Muscle of arm (tissue), 12 donors: Measurements from ENCODE around the gene PDGFRB. TPM values are rescaled to one million over a fixed set of nuclear protein-coding genes. Genes with fewer than 3 reads are reported as not detected.

Experiments used
- DNase-seq: peaks from one replicate; pipeline ENCODE4 v3.0.0-alpha.2; 2013
- polyA plus RNA-seq, 12 donors: library from polyadenylated mRNA; unstranded; fragments of 120-200 nt; gene quantifications; one replicate each; pipeline ENCODE4 v1.2.1, GENCODE V29; 2013; ENCODE audit not compliant: insufficient read length in 12 of 12

The PDGFRB gene
- polyA plus RNA-seq, 12 donors, result 106 to 161 (median 136) TPM; not detected in 1

DNA sequence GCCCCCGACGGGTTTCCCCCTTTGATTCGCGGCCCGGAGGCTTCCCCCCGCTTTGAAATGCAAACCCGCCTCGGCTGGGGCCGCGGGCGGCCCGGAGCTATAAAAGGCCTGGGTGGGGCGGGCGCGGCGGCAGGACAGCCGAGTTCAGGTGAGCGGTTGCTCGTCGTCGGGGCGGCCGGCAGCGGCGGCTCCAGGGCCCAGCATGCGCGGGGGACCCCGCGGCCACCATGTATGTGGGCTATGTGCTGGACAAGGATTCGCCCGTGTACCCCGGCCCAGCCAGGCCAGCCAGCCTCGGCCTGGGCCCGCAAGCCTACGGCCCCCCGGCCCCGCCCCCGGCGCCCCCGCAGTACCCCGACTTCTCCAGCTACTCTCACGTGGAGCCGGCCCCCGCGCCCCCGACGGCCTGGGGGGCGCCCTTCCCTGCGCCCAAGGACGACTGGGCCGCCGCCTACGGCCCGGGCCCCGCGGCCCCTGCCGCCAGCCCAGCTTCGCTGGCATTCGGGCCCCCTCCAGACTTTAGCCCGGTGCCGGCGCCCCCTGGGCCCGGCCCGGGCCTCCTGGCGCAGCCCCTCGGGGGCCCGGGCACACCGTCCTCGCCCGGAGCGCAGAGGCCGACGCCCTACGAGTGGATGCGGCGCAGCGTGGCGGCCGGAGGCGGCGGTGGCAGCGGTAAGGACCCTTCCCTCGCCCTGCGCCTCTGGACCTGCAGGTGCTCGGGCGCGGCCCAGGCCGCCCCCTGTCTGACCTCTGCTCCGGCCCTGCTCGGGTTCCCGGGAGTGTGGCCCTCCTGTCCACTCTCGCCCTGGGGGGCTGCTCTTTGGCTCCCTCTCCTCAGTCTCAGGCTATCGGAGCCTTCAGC lies 11.2 kb upstream of the PDGFRB start, which contains the start of gene CDX1:
Gene CDX1 (plus strand): TSS at position 129 of the 862 bp plus-strand sequence. CDS start 99 bp downstream, at position 228.
- DNase-seq, result no peak

DNA sequence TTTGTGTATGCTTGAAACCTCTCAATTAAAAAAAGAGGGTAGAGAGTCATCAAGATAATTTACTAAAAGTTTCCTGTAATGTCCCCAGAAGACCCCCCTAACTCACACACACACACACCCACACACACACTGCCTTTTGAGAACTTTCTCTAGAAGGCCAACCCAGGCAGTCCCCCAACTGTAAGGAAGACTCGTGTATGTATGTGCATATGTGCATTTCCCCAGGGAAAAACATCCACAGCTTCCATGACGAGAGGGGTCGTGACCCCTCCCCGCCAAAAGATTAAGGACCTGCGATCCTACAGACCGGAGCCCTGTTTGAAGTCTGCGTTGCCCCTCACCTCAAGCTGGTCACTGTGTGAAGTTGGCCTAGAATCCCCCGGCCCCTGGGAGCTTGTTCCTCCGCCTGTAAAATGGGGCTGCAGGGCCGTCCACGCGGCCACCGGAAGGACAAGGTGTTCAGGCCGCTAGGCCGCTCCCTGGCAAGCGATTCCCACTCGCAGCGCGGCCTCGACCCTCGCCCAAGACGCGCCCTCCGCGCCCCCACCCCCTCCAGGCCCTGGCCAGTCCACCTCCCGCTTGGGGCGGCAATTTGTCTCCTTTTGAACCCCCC lies 10.5 kb upstream of the PDGFRB start:
- no peak for DNase-seq

DNA sequence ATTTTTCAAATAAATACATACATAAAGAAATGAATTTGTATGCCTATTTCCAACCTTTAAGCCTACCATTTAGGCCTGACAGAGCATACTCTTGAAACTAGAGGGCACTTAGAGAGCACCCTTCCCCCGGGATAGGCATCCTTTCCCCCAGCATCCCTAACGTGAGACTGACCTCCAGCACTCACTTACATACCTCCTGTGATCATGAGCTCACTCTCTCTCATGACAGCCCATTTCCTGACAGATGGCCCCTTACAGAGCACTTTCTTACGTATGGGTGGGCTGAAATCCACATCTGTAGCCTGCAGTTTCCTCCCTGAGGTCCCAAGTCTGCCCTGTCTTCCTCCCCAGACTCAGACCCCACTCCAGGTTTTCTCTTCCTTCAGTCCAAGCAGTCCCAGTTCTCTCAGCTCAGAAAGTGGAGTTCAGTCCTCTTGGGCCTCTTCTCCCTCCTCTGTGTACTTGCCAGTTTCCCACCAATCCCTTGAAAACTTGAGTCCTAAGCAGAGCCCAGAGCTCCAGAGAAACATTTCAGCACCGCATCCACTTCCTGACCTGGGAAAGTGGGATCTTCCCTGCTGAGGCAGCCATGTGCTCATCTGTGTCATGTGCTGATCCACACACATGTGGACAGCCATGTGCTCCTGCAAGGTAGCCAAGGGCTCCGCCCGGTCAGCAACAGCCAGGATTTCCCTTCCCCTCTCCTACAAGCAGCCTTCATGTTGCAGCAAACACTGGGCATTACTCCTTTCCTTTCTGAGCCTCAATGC lies 8.8 kb upstream of the PDGFRB start:
- DNase-seq, result peak; percentile 80

DNA sequence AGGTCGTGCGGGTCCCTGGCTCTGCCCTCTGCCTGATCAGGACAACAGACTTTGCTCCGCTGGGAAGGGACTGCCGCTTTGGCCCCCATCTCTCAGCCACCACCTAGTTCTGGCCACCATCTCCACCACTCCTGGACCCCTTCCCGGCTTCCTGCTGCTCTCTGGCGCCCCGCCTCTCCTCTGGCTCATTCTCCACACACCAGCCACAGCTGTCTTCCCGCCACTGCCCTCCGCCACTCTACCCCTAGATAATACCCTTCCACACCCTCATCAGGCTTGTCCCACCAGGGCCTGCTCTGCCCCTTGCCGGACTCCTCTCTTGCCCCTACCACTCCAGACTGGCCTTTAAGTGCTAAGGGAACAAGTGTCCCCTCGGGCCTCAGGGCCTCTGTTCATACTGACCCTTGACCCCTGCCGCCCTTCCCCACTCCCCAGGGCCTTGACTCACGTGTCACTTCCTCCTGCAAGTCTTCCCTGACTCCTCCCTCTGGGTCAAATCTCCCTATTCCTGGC lies 8.0 kb upstream of the PDGFRB start:
- DNase-seq, result peak; percentile 81

DNA sequence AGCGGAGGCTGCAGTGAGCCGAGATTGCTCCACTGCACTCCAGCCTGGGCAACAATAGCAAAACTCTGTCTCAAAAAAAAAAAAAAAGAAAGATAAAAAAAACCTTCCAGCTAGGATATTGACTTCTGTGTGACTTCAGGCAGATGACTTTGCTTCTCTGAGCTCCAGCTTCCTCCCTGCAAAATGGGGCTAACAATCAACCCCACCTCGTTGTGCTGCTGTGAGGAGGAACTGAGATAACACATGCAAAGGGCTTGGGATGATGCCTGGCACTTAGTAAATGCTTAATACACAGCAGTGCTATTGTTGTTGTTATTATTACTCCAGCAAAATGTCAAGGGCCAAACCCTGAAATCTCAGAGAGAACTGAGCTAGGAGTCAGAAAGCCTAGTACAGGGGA lies 7.4 kb upstream of the PDGFRB start:
- no peak for DNase-seq

DNA sequence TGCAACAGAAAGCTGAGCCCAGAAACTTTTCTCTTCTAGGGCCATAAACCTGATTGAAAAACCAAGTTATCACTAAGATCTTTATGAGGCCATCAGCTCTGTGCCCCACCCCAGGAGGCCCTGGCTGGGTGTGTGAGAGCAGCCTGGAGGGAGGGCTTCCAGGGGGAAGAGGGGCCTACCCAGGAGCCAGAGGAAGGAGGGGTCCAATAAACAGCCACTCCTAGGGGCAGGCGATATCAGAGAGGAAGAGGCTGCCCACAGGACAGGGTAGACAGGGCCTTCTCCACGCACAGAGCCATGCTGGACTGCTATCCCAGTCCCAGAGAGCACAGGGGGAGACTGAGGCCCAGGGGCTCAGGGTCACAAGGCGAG lies 6.5 kb upstream of the PDGFRB start:
- no peak for DNase-seq

DNA sequence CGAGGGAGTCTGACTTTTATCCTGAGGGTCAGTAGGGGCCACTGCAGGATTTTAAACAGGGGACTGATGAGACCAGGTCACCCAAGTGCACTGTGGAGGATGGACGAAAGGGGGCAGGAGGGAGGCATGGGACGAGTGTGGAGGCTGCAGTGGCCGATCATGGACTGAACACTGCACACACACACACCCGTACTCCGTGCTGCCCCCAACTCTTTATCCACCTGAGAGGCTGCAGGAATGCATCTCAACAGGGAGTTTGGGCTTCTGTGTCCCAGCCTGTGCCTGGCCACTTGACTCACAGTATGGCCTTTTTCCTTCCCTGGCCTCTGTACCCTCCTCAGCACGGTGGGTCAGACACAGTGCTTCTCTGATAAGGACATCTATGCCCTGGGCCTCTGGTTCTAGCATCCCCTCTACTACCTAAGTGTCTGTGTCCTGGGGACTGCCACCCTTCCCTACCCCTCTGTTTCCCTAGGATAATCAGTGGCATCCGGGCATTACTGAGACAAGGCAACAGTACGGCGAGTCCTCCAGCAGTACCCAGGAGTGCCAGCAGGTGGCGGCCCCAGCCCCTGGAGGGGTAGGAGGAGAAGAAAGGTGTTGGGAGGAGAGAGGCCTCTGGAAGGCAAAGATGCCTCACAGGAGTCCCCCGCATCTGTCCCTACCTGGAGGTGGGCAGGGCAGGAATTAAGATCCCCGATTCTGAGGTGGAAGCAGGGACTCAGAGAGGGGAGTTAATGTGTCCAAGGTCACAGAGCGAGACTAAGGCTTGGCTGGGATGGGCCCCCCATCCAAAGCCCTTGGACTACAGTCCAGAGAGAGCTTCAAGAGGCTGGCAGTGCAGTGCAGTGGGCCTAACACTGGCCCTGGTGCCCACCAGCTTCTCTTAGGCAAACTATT lies 5.8 kb upstream of the PDGFRB start:
- no peak for DNase-seq

DNA sequence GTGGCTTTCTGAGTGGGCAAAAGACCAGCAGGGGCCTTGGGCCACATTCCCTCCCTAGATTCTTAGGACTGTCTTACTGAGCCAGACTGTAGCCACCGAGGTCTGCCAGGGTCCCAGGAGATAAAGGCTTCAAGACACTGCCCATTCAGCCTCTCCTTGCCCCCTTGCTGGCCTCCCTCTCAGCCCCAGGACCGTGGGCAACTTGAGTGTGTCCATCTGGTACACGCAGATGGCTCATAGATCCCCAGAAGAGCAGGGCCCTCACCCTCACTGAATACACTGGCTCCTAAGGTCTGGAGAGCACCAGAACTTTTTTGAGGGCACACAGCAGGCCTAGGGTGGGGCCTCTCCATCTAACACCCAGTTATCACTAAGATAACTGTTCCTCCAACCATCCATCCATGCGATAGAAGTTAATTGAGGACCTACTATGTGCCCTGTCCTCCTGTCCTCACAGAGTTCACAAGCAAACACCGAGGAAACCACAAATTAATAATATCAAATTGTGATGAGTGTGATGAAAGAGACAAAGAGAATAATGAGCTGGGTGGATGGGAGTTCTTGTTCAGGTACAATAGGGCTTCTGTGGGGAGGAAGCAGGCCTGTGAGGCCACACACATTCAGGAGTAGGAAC lies 4.9 kb upstream of the PDGFRB start:
- no peak for DNase-seq

DNA sequence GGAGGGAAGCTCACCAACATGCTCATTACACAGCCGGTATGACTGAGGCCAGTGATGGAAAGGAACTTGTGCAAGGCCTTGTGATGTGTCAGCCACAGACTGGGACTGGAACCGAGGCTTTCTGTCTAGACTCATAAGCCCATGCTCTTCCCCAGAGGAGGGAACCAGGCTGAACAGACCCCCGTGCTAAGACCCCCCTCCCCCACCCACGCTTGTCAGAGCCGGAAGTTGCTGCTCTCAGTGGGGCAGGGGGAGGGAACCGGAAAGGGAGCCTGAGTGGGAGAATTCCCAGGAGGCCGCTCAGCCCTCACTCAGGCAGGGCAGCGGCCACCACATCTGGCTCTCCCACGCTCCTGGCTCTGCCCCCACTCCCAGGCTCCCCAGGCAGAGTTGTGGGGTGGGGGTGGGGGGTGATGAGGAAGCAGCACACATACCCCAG lies 4.1 kb upstream of the PDGFRB start:
- DNase-seq, result no peak

DNA sequence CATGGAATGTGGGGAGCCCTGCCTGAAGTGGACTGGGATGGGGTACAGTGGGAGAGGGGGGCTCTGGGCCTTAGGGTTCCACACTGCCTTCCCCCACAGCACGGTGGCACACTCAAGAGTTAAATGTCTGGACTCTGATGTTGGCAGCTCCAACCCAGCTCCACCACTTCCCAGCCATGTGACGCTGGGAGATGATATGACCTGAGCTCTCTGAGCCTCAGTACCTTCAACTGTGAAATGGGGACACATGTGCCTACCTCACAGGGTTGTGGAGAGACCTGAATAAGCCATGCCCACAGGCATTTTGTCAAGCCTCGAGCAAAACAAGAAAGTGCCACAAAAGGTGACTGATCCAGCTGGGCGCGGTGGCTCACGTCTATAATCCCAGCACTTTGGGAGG lies 3.4 kb upstream of the PDGFRB start:
- no peak for DNase-seq

DNA sequence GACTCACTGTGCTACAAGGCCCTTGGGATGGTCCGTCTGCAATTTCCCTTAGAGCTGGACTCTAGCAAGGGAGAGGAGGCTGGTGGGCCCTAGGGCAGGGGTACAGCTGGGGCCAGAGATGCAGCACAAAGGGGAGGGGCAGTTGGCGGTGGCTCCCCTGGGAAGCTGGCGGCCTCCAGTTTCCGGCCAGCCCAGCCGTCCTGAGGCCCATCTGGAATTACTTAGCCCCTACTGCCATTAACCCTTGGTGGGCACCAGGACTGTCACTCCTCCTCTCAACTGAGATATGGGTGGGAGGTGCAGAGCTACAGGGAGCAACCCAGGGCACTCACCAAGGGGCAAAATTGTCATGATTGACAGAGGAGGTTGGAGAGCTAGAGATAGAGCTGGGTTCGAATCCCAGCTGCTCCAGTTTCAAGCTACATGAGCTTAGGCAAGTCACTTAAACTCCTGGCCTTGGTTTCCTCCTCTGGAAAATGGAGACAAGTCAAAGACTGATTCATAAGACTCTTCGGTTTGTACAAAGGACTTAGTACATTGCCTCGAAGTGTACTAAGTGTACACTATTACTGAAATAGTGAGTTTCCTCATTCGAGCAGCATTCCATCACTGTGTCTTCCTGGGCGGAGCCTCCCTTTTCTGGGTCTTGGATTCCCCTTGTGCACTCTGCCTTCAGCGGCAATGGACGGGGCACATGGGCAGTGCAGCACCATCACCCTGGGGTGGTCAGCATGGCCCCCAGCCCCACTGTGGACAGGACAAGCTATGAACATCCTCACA lies 2.7 kb upstream of the PDGFRB start:
- no peak for DNase-seq

DNA sequence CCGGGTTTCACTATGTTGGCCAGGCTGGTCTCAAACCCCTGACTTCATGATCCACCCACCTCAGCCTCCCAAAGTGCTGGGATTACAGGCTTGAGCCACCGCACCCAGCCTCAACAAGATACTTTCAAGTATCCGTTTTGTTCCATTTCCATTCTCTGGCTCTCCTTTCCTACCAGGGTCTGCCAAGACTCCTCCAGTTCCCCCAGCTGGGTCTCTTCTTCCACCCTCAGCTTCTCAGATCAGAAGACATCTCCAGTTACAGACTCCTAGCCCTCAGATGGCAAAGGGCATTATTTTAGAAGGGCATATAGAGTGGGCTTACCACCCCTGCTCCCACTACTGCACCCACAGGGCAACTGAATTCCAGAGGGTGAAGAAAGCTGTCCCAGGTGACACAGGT lies 1.5 kb upstream of the PDGFRB start:
- DNase-seq, result no peak

DNA sequence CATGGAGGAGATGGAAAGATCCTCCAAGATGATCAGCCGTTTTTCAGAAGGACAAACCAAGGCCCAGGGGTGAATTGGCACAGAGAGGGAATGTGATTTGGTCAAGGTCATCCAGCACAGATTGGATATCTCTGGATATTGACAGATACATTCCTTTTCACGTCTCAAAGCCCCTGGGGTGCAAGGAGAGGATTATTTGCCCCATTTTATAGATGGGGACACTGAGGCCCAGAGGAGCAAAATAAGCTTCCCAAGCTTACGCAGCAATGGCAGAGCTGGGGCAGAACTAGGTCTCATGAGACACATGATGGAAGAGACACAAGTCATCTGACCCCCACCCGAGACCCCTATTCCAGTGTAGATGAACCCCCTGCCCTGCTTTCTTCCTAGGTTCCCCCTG lies 895 bp upstream of the PDGFRB start:
- no peak for DNase-seq

DNA sequence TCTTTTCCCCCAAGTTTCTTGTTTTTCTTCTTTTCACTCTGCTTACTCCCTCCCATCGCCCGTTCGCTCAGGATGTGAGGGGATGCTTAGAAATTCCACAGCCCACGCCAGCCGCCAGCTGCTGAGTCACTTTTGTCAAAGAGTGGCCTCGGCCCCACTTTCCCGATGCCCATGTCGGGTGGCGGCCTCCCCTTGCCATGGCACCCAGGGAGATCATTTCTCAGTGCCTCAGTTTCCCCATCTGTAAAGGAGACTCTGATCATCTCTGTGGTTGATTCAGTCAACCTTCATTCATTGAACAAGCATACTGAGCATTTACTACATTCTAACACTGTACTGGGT lies 353 bp upstream of the PDGFRB start:
- DNase-seq, result no peak

DNA sequence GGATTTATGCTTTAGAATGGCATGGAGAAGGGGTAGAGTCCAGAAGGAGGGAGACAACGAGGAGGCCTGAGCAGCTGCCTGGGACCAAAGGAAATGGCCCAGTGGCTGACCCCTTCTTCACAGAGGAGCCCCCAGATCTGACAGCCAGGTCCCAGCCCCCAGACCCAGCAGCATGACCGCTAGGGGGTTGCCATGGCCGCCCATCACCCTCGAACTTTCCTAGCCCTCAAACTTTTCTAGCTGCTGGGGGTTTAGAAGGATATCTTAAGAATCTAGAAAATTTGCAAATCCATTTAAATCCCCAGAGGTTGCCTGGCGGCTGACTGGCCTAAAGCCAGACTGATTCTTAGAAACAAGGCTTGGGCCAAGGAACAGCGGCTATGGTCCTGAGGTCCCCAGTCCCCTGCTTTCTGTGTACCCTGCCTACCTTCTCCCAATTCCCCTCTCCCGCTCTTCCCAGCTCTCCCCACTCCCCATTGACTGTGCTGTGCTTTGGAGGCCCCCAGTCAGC lies 972 bp downstream of the PDGFRB start:
- DNase-seq, result no peak

DNA sequence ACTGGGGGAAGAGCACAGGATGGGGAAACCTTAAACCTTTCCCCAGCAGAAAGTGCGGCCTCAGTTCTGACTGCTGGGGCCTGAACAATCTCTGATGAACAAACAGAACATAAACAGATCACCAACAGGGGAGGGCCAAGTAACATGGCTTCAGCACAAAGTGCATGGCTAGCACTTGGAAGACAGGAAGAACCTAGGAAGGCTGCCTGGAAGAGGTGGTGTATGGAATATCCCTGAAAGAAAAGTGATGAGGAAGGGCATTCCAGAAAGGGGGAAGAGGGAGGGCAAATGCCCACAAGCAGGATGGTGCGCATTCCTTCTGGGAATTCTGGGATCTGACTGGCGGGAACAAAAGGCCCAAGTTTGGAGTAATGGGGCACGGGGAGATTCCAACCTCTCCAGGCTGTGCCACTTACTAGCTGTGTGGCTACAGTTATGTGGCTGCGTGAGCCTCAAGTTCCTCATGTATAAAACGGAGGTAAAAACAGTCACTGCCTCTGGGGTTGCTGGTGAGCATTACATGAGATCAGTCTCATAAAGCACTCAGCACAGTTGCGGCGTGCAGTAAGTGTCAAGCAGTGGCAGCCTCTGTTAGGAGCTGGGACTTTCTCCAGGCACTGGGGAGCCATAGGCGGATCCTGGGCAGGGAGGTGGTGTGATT lies 1.6 kb downstream of the PDGFRB start:
- no peak for DNase-seq

DNA sequence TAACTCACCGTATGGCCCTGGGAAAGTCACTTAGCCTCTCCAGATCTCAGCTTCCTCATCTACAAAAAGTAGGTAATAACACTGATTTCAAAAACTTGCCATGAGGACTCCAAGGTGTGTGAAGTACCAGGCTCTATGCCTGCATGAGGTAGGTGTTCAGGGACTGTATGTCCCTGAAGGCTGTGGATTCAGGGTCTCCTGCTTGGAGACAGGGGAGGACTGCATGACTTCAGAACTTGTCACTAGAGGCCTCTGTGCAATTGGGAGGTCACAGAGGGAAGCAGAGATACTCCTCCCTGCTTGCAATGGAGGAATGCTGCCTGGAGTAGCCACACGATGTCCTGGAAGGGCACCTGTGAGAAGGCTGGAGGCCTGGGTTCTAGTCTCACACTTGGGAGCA lies 2.2 kb downstream of the PDGFRB start:
- no peak for DNase-seq

DNA sequence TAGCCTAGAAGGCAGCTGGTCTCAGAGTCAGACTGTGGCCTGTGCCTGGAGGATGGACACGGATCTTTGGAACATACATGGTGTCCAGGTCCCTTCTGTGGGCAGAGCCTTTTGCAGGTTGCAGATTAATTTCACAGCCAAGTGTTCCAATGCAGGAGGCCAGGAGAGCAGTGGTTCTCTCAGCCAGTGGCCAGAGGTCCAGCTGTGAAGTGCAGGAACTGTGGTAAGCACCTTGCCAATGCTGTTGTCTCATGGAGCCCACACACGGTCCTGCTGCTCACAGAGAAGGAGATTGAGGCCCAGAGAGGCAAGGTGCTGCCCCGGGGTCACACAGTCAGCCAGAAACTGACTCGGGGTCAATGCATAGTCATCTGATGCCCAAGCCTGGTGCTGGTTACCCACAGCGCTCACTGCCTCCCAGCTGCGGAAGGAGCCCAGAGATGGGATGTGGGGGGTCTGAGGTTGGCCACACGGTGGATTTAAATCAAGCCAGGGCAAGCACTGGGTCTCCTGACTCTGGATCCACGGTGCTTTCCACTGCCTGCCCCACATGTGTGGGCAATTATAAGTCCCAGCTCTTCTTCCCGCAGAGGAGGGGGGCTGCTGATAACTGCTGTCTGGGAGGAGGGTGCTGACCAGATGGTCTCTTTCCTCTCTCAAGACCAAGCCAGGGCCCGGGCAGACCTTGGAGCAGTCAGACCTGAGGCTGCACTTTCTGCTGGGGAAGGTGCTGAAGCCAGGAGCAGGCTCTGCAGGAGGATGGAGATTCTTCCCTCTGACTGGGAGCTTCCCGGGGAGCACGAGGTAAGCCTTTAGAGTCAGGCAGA lies 2.8 kb downstream of the PDGFRB start:
- no peak for DNase-seq
